ENCODE measurements around the gene RNASEH2B. TPM values are rescaled to one million over a fixed set of nuclear protein-coding genes. Genes with fewer than 3 reads are reported as not detected.
A peak's percentile ranks its signal among the peaks of the same experiment; 100 is the strongest.

The RNASEH2B gene
- total and polyA plus RNA-seq, 2 of the 8 experiments (the other 6 are each of a cell fraction or from before 2014, with no cell fraction given): 19.3 to 43.9 TPM

GRCh38 chr13:50969691-50970090 is 60.1 kb downstream of the RNASEH2B start:
- DNase-seq (ENCODE audit: low read depth in 1 of 2, low spot score in 2 of 2): peak in 1 of 2 experiments; percentile 57

More at GRCh38 chr13:50969691-50970090, 60.1 kb downstream of the RNASEH2B start:
- Histone ChIP-seq H3K27me3 (replicated peaks in 1 of 4; ENCODE audit: control insufficient read depth in 3 of 4, extremely low read depth in 1 of 4, insufficient read depth in 3 of 4, low read length in 3 of 4) (no peaks in the 10 kb centered on the region), H3K27ac (ENCODE audit: low read depth, low read length) (no peak overlapping the region), H3K23ac (ENCODE audit: insufficient read length) (no peak overlapping the region), H3K4me3 (ENCODE audit: extremely low read depth in 1 of 4, insufficient read depth in 2 of 4, low read depth in 3 of 4, low read length in 4 of 4) (no peak overlapping the region), H4K20me1 (replicated peaks in 1 of 2; ENCODE audit: control insufficient read depth in 1 of 2, insufficient read depth in 2 of 2, low read length in 2 of 2) (no peaks in the 10 kb centered on the region), H3K4ac (replicated peaks; ENCODE audit: insufficient read length, low read depth, low read length) (no peak overlapping the region), H3K9ac (replicated peaks in 1 of 4; ENCODE audit: extremely low read depth in 1 of 4, low read depth in 3 of 4, low read length in 3 of 4) (no peak overlapping the region), H2BK12ac (ENCODE audit: low read depth, low read length) (no peak overlapping the region), H2BK15ac (ENCODE audit: low read length) (no peak overlapping the region), H3K18ac (ENCODE audit: extremely low read depth, low read length) (no peak overlapping the region), H2BK5ac (ENCODE audit: low read depth, low read length) (no peak overlapping the region), H2AFZ (ENCODE audit: low read length) (no peak overlapping the region), H4K8ac (ENCODE audit: extremely low read depth, insufficient read depth, low read length) (no peak overlapping the region), H2BK20ac (ENCODE audit: low read length) (no peak overlapping the region), H2AK5ac (ENCODE audit: low read depth, low read length) (no peak overlapping the region), H3K4me2 (ENCODE audit: insufficient read depth in 1 of 2, low read depth in 2 of 2, low read length in 2 of 2) (no peak overlapping the region), H3K9me3 (ENCODE audit: insufficient read depth in 2 of 2, low read depth in 1 of 2, low read length in 1 of 2) (no peaks in the 10 kb centered on the region), H3K79me1 (ENCODE audit: low read depth, low read length) (no peaks in the 10 kb centered on the region), H4K5ac (ENCODE audit: insufficient read length, low read depth, low read length) (no peak overlapping the region), H3K14ac (ENCODE audit: insufficient read length) (no peak overlapping the region), H4K91ac (replicated peaks; ENCODE audit: insufficient read length, low read length) (no peak overlapping the region), H3K56ac (replicated peaks; ENCODE audit: insufficient read length, low read depth, low read length) (no peak overlapping the region), H3K23me2 (ENCODE audit: low read depth, low read length) (no peaks in the 10 kb centered on the region), H3K4me1 (replicated peaks in 1 of 4; ENCODE audit: control insufficient read depth in 3 of 4, insufficient read depth in 4 of 4, low read length in 3 of 4) (no peaks in the 10 kb centered on the region), H2BK120ac (replicated peaks; ENCODE audit: low read depth, low read length) (no peak overlapping the region), H3K36me3 (ENCODE audit: control insufficient read depth in 2 of 4, insufficient read depth in 4 of 4, low read length in 3 of 4) (no peaks in the 10 kb centered on the region; a peak in 1 of 8 replicates), H3K79me2 (ENCODE audit: control insufficient read depth in 1 of 2, insufficient read depth in 2 of 2, low read length in 2 of 2) (no peaks in the 10 kb centered on the region)
- ChIA-PET CTCF (ENCODE audit: partially characterized antibody) (interaction anchor here (0.8 to 6.3 kb wide), 16 partner anchors 10 to 992 kb away, joined by 3 to 44 read pairs (median 5); no protein-coding TSS in a partner anchor), POLR2A (ENCODE audit: partially characterized antibody) (interaction anchor here (1.2 to 1.8 kb wide), 3 partner anchors 11 to 102 kb away, joined by 3 to 7 read pairs (median 4); no protein-coding TSS in a partner anchor)
- WGBS, 2 experiments (ENCODE audit: extremely low coverage in 1 of 2, insufficient coverage in 1 of 2, insufficient read length in 1 of 2, insufficient replicate concordance in 2 of 2, low coverage in 1 of 2, low lambda C conversion rate in 2 of 2, missing lambda C conversion rate in 1 of 2): 72% methylated on average over 11 of the region's 11 CpGs; no CpG with 5 or more reads in 1 of the 2 experiments
- FAIRE-seq: peak; percentile 96
- TF ChIP-seq, protein P1, sequence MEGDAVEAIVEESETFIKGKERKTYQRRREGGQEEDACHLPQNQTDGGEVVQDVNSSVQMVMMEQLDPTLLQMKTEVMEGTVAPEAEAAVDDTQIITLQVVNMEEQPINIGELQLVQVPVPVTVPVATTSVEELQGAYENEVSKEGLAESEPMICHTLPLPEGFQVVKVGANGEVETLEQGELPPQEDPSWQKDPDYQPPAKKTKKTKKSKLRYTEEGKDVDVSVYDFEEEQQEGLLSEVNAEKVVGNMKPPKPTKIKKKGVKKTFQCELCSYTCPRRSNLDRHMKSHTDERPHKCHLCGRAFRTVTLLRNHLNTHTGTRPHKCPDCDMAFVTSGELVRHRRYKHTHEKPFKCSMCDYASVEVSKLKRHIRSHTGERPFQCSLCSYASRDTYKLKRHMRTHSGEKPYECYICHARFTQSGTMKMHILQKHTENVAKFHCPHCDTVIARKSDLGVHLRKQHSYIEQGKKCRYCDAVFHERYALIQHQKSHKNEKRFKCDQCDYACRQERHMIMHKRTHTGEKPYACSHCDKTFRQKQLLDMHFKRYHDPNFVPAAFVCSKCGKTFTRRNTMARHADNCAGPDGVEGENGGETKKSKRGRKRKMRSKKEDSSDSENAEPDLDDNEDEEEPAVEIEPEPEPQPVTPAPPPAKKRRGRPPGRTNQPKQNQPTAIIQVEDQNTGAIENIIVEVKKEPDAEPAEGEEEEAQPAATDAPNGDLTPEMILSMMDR (IDR thresholded peaks at IDR 0.05; ENCODE audit: control extremely low read depth in 1 of 3, insufficient read depth in 1 of 3, low read depth in 1 of 3, low read length in 3 of 3): peak; percentile 29 to 62 (median 60)
- TF ChIP-seq YY1 (IDR thresholded peaks at IDR 0.05; ENCODE audit: low read depth, low read length): no peak
- TF ChIP-seq ASH2L (IDR thresholded peaks at IDR 0.05; ENCODE audit: low read length): no peak
- peak; percentile 59; the same call in 1 of the 2 replicates for TF ChIP-seq MAX (IDR thresholded peaks at IDR 0.05)
- TF ChIP-seq RAD21 (IDR thresholded peaks at IDR 0.05 in 1 of 2, conservative IDR thresholded peaks at IDR 0.05 in 1 of 2; ENCODE audit: low read depth in 2 of 2, low read length in 2 of 2): peak; percentile 70 to 76

Data from H1 (cell line).